Erythroblast (primary cell): ENCODE measurements around the gene CAPNS1.

Experiments
- GATA1 ChIP-seq: IDR thresholded peaks from 2 replicates; pipeline ENCODE4 v1.6.1; 2011; ENCODE audit warnings: low read depth, mild to moderate bottlenecking, control low read depth, low read length, moderate library complexity
- POLR2A ChIP-seq: IDR thresholded peaks from 2 replicates; pipeline ENCODE4 v1.6.1; 2011; ENCODE audit warnings: mild to moderate bottlenecking, low read length

DNA sequence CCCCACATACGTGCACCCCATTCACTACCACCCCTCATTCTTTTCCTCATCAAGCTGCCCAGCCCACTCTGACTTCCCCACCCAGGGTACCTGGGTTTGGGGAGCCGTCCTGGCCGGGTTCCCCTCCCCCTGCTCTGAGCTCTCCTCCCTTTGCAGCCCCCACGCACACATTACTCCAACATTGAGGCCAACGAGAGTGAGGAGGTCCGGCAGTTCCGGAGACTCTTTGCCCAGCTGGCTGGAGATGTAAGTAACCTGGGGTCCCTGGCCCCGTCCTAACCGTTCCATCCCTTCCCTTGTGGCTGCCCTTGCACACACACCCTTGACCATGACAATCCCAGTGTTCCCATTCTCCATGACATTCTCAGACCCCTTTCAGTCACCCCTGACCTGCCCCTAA lies 2.6 kb downstream of the CAPNS1 start:
- no peak for TF ChIP-seq POLR2A
- TF ChIP-seq GATA1: no peak
